AG04450 (cell line): ENCODE data around the gene DEFB129. TPM values are rescaled to one million over a fixed set of nuclear protein-coding genes. Genes with fewer than 3 reads are reported as not detected.

Source experiments
- CTCF ChIA-PET: fragments of 300-600, 350-600 bp; formaldehyde crosslinking; extraction: SDS; loops from one replicate; lab custom pipeline; 2022; ENCODE audit warnings: antibody characterized with exemption, inconsistent platforms; lab: Charles Lee
- POLR2A ChIA-PET: fragments of 350-600 bp; formaldehyde crosslinking; extraction: SDS; loops from one replicate; lab custom pipeline; 2021; ENCODE audit warnings: antibody characterized with exemption, inconsistent platforms; lab: Yijun Ruan, JAX
- DNase-seq: peaks from one replicate; pipeline ENCODE4 v3.0.0-alpha.2; 2011; ENCODE audit warnings: low read depth, low spot score
- H3K27ac ChIP-seq: one replicate; pipeline ENCODE4 v1.5.1; 2012; ENCODE audit warnings: low read depth, low read length, control low read depth
- H3K27me3 ChIP-seq: one replicate; pipeline ENCODE4 v1.6.0; 2012; ENCODE audit warnings: low read length; ENCODE audit not compliant: control insufficient read depth, insufficient read depth
- H3K4me3 ChIP-seq: 2 replicates; pipeline ENCODE4 v1.5.1; 2011; ENCODE audit warnings: mild to moderate bottlenecking, low read depth, low read length, control low read depth
- H3K9me3 ChIP-seq: 2 replicates; pipeline ENCODE4 v1.5.1; 2012; ENCODE audit warnings: low read length; ENCODE audit not compliant: control insufficient read depth, insufficient read depth
- CTCF ChIP-seq: IDR thresholded peaks from 2 replicates; pipeline ENCODE4 v1.5.1; 2011; ENCODE audit warnings: low read depth, low read length, control low read depth, inconsistent platforms
- polyA plus RNA-seq: library from polyadenylated mRNA; depleted of rRNA; stranded (reverse); fragments of >200 nt; gene quantifications from 2 replicates; pipeline ENCODE4 v1.2.3, GENCODE V29; 2011; rRNA removed

The DEFB129 gene
- polyA plus RNA-seq, 1 experiment, result not detected

GRCh38 chr20:278607-279571, 51.8 kb downstream of the DEFB129 start:
- Histone ChIP-seq H3K4me3 (no peak overlapping the region), H3K27ac (no peak overlapping the region)
- DNase-seq, result no peak

More at GRCh38 chr20:278607-279571, 51.8 kb downstream of the DEFB129 start:
- Histone ChIP-seq H3K9me3 (no peaks in the 10 kb centered on the region; the same call in 1 of the 2 replicates), H3K27me3 (no peaks in the 10 kb centered on the region)
- TF ChIP-seq CTCF, result no peak
- ChIA-PET CTCF (interaction anchor here (0.7 to 0.8 kb wide), 2 partner anchors 13 to 20 kb away, joined by 3 to 4 read pairs; no protein-coding TSS in a partner anchor), POLR2A (no interaction called here)

Other genes with a start within 250 kb of the DEFB129 start
- not detected in 2 replicates for gene DEFB125, start 139.6 kb upstream of the DEFB129 start, polyA plus RNA-seq
- not detected in 2 replicates for gene DEFB126, start 84.7 kb upstream of the DEFB129 start, polyA plus RNA-seq
- not detected in 2 replicates for gene DEFB127, start 69.8 kb upstream of the DEFB129 start, polyA plus RNA-seq
- not detected in 2 replicates for gene DEFB128, start 37.5 kb upstream of the DEFB129 start, polyA plus RNA-seq
- not detected in 2 replicates for gene DEFB132, start 30.5 kb downstream of the DEFB129 start, polyA plus RNA-seq
- 12.9 and 13.7 TPM in 2 replicates for gene C20orf96, start 63.5 kb downstream of the DEFB129 start, polyA plus RNA-seq
- 14.0 and 15.4 TPM in 2 replicates for gene ZCCHC3, start 70.3 kb downstream of the DEFB129 start, polyA plus RNA-seq
- gene SOX12, start 98.3 kb downstream of the DEFB129 start, polyA plus RNA-seq, result 3.8 and 4.6 TPM in 2 replicates
- gene NRSN2, start 119.9 kb downstream of the DEFB129 start, polyA plus RNA-seq, result 35.6 and 43.3 TPM in 2 replicates
- gene TRIB3, start 153.5 kb downstream of the DEFB129 start, polyA plus RNA-seq, result 32.6 and 45.5 TPM in 2 replicates
- 57.4 and 69.3 TPM in 2 replicates for gene RBCK1, start 181.0 kb downstream of the DEFB129 start, polyA plus RNA-seq
- gene TBC1D20, start 235.3 kb downstream of the DEFB129 start, polyA plus RNA-seq, result 40.1 and 45.6 TPM in 2 replicates